Superior temporal gyrus (tissue), 1 donor: ENCODE data around the gene TOM1L1.
"Not testable (repeated sequence)": the region's sequence is repeated elsewhere in the genome, so short reads cannot be mapped to it uniquely, and the experiment has no call there.

ENCODE experiments used
- DNase-seq: peaks from one replicate; pipeline ENCODE4 v3.0.0-alpha.2; 2016; ENCODE audit errors: extremely low spot score

Gene TOM1L1, protein sequence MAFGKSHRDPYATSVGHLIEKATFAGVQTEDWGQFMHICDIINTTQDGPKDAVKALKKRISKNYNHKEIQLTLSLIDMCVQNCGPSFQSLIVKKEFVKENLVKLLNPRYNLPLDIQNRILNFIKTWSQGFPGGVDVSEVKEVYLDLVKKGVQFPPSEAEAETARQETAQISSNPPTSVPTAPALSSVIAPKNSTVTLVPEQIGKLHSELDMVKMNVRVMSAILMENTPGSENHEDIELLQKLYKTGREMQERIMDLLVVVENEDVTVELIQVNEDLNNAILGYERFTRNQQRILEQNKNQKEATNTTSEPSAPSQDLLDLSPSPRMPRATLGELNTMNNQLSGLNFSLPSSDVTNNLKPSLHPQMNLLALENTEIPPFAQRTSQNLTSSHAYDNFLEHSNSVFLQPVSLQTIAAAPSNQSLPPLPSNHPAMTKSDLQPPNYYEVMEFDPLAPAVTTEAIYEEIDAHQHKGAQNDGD

DNA sequence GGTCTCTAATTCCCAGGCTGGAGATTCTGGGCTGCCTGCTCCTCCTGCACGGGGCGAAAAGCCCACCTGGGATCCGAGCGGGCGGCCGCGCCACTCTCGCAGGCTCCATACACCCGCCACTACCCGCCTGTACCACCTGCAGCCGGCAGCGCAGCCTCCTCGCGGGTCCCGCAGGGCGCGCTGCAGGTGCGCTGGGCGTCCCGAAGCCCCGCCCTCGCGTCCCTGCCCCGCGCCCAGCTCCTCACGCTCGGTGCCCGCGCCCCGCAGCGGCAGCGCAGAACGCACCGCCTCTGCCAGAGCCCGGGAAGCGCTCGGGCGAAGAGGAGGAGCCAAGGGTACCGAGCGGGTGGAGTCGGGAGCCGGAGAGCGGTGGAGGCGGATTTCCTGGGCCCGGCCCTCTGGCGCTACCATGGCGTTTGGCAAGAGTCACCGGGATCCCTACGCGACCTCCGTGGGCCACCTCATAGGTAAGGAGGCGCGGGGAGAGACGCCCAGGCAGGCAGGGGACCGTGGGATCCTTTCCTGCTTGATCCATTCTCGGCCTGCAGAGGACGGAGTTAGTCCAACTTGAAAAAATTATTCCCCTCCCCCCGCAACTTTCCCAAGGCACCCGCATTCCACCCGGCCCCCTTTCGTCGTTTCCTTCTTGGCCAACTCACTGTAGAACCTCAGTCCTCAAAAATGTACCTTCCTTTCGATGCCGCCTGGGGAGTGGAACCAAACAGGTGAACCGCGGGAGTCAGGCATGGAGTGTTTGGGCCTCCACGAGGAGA lies at the start of gene TOM1L1:
Gene TOM1L1 (plus strand): TSS at position 396 of the 773 bp plus-strand sequence. CDS start 14 bp downstream, at position 410.
- DNase-seq: peak; percentile 45

GRCh38 chr17:54859187-54859586 lies 41.5 kb upstream of the TOM1L1 start:
- DNase-seq: no peak

- DNase-seq: no peak
Observed at GRCh38 chr17:54860617-54861470, 39.8 kb upstream of the TOM1L1 start.

DNA sequence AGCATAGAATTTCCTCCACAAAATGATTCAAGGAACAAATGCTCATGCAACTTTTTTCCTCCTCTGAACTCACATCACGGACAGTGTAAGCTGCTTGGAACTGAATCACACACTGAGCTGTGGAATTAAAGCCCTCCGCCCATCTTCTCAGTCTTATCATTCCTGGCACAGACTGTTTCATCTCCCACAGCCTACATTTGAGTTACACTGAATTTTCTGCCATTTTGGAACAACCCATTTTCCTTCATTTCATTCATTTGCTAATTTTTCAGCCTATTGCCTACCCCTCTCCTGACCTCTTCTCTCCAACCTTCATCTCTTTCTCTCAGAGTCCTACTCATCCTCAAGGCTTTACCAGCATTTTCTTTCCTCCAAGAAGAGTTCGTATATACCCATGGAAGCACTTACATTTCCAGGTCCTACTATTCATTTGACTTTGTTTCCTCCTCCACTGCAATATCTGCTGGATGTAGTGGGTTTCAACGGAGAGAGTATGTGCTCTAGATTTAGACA lies 39.1 kb upstream of the TOM1L1 start:
- no peak for DNase-seq

DNA sequence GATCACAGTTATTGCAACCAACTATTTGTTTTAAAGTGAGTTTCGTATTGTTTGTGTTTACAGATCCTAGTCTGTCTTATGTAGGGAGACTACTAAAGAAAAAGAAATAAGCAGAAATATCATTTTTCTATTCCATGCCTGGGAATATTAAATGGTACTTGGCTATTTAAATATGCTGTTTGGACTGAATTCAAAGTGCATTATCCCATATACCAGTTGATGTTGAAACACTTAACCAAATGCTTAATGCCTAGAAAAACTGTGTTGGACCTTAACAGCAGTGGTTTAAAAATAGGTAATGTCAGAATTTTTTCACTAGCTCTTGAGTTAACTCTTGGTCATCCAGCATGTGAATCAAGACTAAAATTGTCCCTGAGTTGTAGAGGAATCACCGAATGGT lies 37.5 kb upstream of the TOM1L1 start:
- DNase-seq: no peak

GRCh38 chr17:54864070-54864469 lies 36.6 kb upstream of the TOM1L1 start:
- no peak for DNase-seq

DNA sequence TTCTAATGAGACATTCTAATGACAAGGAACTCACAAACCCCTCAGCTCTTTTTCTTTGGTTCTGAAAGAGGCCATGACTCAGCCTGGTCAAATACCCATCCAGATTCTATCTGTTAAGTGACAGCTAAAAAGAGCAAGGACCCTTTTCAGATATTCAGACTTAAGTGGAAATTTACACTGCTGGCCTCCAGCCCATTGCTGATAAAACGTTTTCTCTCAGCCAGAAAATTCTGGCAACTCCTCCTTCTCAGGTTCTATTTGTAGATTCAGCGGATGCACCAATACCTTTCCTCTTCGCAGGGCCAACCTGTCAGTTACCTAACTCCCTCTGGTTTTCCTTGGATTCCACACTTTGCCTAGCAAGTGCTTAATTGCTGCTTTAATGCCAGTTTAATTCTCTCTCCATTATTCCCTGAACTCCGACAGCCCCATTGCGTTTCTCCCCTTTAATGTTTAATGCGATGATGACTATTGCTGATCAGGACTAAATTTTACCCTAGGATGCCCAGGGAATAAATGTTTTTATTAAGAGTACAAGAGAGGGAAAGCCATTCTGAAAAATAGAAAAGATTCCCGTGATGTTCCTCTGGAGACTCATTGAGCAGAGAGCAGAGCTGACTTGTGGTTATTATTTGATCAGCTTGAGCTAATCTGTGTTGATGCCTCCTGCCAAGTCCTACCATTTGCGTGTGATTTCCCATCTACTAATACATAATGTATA lies 35.9 kb upstream of the TOM1L1 start:
- no peak for DNase-seq

DNA sequence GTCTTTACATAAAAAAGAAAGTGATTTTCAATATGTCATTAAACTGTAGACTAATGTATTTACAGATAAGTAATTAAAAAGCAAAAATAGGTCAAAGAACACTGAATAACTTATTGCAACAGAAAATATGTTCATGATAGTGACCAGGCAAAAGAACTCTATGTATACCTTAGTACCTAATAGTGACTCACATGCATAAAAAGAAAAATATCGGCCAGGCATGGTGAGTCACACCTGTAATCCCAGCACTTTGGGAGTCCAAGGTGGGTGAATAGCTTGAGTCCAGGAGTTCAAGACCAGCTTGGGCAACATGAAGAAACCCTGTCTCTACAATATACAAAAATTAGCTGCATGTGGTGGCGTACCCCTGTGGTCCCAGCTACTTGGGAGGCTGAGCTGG lies 33.0 kb upstream of the TOM1L1 start:
- no peak for DNase-seq

GRCh38 chr17:54870671-54871175 lies 29.9 kb upstream of the TOM1L1 start:
- no peak for DNase-seq

DNA sequence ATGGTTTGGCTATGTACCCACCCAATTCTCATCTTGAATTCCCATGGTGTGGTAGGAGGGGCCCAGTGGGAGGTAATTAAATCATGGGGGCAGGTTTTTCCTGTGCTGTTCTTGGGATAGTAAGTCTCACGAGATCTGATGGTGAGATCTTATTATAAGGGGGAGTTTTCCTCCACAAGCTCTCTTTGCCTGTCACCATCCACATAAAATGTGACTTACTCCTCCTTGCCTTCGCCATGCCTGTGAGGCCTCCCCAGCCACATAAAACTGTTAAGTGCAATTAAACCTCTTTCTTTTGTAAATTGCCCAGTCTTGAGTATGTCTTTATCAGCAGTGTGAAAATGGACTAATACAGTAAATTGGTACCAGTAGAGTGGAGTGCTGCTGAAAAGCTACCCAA lies 24.7 kb upstream of the TOM1L1 start:
- DNase-seq: not testable (repeated sequence)

- DNase-seq: no peak
Observed at GRCh38 chr17:54876656-54877195, 23.9 kb upstream of the TOM1L1 start.

- no peak for DNase-seq
Observed at GRCh38 chr17:54881255-54881972, 19.2 kb upstream of the TOM1L1 start.

DNA sequence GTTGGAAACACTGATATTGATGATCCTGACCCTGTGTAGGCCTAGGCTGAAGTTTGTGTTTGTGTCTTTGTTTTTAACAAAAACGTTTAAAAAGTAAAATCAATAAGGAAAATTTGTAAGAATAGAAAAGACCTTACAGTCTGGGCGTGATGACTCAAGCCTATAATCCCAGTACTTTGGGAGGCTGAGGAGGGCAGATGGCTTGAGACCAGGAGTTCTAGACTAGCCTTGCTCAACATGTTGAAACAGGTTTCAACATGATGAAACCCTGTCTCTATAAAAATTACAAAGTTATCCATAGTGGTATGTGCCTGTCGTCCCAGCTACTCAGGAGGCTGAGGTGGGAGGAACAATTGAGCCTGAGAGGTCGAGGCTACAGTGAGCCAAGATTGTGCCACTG lies 18.3 kb upstream of the TOM1L1 start:
- DNase-seq: no peak

- DNase-seq: no peak
Observed at GRCh38 chr17:54882950-54883349, 17.7 kb upstream of the TOM1L1 start.

DNA sequence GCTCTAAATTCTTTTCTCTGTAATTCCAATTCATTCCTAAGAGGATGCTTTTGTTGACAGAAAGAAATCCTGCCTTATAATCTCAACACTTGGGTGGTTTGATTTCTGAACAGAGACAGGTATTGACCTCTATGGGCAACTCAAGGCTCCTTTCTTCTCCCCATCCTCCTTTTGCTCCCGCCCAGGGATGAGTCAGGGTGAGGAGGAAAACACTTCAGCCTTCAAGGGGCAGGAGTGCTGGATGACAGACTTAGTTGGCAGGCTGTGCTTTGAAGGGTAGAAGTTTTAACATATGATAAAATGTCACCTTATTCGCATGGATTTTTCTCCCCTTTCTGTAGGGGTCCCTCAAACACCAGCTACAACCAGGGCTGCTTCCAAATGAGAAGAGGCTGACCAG lies 16.7 kb upstream of the TOM1L1 start:
- no peak for DNase-seq

DNA sequence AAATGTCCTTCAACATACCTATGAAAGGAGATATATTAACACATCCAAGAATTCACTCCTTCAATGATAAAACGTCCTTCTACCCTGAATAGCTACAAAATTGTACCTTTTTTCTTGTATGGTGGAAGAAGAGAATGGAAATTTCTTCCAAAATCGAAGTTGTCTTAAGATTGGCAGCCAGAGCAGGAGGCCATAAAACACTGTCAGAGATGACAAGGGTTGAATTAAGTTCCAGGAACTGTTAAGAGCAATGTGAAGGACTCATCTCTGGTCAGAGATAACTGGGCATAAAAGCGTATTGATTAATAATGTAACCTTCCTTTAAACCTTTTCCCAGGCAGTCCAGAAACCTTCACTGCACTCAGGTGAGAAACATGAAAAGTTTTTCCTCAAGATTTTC lies 12.9 kb upstream of the TOM1L1 start:
- no peak for DNase-seq

DNA sequence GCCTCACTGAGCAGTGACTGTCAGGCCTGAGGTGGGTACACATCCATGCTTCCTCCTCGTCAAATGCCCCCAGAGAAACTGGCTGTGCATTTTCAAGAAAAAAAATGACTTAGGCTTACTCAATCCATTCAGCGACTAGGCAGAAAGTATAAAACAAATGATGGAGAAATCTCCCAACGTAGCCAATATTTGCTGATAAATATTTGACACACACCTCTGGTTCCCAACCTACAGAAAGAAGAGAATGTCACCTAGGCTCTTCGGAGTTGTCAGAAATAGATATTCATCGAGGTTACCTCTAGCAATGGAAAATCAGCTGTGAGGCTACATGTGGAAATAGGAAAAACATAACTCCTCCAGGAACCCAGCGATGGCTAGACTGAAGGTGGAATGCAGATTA lies 12.4 kb upstream of the TOM1L1 start:
- DNase-seq: no peak

GRCh38 chr17:54888981-54889380 lies 11.7 kb upstream of the TOM1L1 start:
- DNase-seq: no peak

GRCh38 chr17:54891176-54891821 lies 9.4 kb upstream of the TOM1L1 start:
- peak; percentile 78 for DNase-seq
